Measurements from ENCODE around the gene SKIDA1. TPM values are rescaled to one million over a fixed set of nuclear protein-coding genes. Genes with fewer than 3 reads are reported as not detected.

SKIDA1 gene
- total RNA-seq, 1 experiment from 2014 or later: 0.40 TPM

DNA sequence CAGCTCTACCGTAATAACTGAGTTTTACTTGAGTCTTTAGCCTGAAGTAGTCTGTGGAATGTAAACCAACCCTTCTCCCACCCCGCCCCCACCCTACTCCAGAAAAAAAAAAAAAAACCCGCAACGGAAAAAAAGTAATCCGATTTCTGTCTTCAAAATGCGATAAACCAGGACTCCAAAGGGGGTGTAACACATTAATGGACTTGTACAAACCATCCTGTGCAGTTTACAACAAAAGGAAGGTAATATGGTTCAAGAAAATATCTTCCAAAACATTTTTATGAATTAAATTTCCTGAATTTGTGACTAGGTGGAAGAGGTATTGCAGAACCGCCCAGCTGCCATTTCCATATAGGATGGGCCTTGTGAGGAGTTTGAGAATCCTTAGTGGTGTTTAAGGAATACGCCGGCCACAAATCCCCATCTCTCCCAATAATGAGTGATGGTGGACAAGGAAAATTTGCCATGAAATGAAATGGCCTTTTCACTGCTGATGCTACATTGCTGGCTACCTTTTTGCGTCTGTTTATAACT, 10.6 kb downstream of the SKIDA1 start:
- CTCF ChIA-PET: interaction anchor here (0.6 kb wide), 1 partner anchor 146 kb away, joined by 3 read pairs; no protein-coding TSS in a partner anchor
- TF ChIP-seq CTCF (IDR thresholded peaks at IDR 0.05; ENCODE audit: unreplicated experiment): no peak
- Mint-ChIP-seq H3K4me3 (ENCODE audit: low read depth, unreplicated experiment) (no peak overlapping the region), H3K27me3 (ENCODE audit: unreplicated experiment) (peaks cover 46% of the 10 kb centered on the region), H3K36me3 (ENCODE audit: insufficient read depth, unreplicated experiment) (peaks cover 16% of the 10 kb centered on the region), H3K27ac (ENCODE audit: unreplicated experiment) (no peak overlapping the region), H3K9me3 (ENCODE audit: low read depth, unreplicated experiment) (no peaks in the 10 kb centered on the region), H3K4me1 (ENCODE audit: low read depth, unreplicated experiment) (peaks cover 10% of the 10 kb centered on the region)
- intact Hi-C loops (cut with micrococcal nuclease; ENCODE audit: unreplicated experiment): no loop called here
- BruUV-seq (replicated peaks): no TSS peak
- no peak for DNase-seq

GRCh38 chr10:21514129-21514817, 11.2 kb downstream of the SKIDA1 start:
- intact Hi-C loops (cut with micrococcal nuclease; ENCODE audit: unreplicated experiment): no loop called here
- peaks cover 40% of the 10 kb centered on the region for H3K27me3 Mint-ChIP-seq (ENCODE audit: unreplicated experiment)

GRCh38 chr10:21513405-21513788, 12.1 kb downstream of the SKIDA1 start:
- Mint-ChIP-seq H3K9me3 (ENCODE audit: low read depth, unreplicated experiment) (no peaks in the 10 kb centered on the region), H3K27ac (ENCODE audit: unreplicated experiment) (no peak overlapping the region), H3K36me3 (ENCODE audit: insufficient read depth, unreplicated experiment) (peaks cover 16% of the 10 kb centered on the region), H3K4me3 (ENCODE audit: low read depth, unreplicated experiment) (no peak overlapping the region), H3K27me3 (ENCODE audit: unreplicated experiment) (peaks cover 31% of the 10 kb centered on the region), H3K4me1 (ENCODE audit: low read depth, unreplicated experiment) (peaks cover 10% of the 10 kb centered on the region)
- no peak for TF ChIP-seq CTCF (IDR thresholded peaks at IDR 0.05; ENCODE audit: unreplicated experiment)
- no TSS peak for BruUV-seq (replicated peaks)
- CTCF ChIA-PET: no interaction called here
- no peak for DNase-seq
- intact Hi-C loops (cut with micrococcal nuclease; ENCODE audit: unreplicated experiment): no loop called here

More at GRCh38 chr10:21514129-21514817, 11.2 kb downstream of the SKIDA1 start:
- H3K4me1 Mint-ChIP-seq (ENCODE audit: low read depth, unreplicated experiment): peaks cover 10% of the 10 kb centered on the region
- TF ChIP-seq CTCF (IDR thresholded peaks at IDR 0.05; ENCODE audit: unreplicated experiment): no peak
- no peak overlapping the region for H3K4me3 Mint-ChIP-seq (ENCODE audit: low read depth, unreplicated experiment)
- CTCF ChIA-PET: interaction anchor here (0.6 kb wide), 1 partner anchor 146 kb away, joined by 3 read pairs; no protein-coding TSS in a partner anchor
- no peak for DNase-seq
- peaks cover 16% of the 10 kb centered on the region for H3K36me3 Mint-ChIP-seq (ENCODE audit: insufficient read depth, unreplicated experiment)
- no peak overlapping the region for H3K27ac Mint-ChIP-seq (ENCODE audit: unreplicated experiment)
- no peaks in the 10 kb centered on the region for H3K9me3 Mint-ChIP-seq (ENCODE audit: low read depth, unreplicated experiment)
- BruUV-seq (replicated peaks): no TSS peak

- no peaks in the 10 kb centered on the region for H3K9me3 Mint-ChIP-seq (ENCODE audit: low read depth, unreplicated experiment)
- H3K27ac Mint-ChIP-seq (ENCODE audit: unreplicated experiment): no peak overlapping the region
- CTCF ChIA-PET: no interaction called here
- intact Hi-C loops (cut with micrococcal nuclease; ENCODE audit: unreplicated experiment): no loop called here
- peaks cover 12% of the 10 kb centered on the region for H3K36me3 Mint-ChIP-seq (ENCODE audit: insufficient read depth, unreplicated experiment)
- no peak for TF ChIP-seq CTCF (IDR thresholded peaks at IDR 0.05; ENCODE audit: unreplicated experiment)
- BruUV-seq (replicated peaks): no TSS peak
- no peak for DNase-seq
- peaks cover 4% of the 10 kb centered on the region for H3K4me1 Mint-ChIP-seq (ENCODE audit: low read depth, unreplicated experiment)
- H3K4me3 Mint-ChIP-seq (ENCODE audit: low read depth, unreplicated experiment): no peak overlapping the region
- peaks cover 30% of the 10 kb centered on the region for H3K27me3 Mint-ChIP-seq (ENCODE audit: unreplicated experiment)
Measured at GRCh38 chr10:21512573-21513404, 12.7 kb downstream of the SKIDA1 start.

Measured in Calu3 (cell line).